ENCODE results near the gene RAB7B.

The RAB7B gene

DNA sequence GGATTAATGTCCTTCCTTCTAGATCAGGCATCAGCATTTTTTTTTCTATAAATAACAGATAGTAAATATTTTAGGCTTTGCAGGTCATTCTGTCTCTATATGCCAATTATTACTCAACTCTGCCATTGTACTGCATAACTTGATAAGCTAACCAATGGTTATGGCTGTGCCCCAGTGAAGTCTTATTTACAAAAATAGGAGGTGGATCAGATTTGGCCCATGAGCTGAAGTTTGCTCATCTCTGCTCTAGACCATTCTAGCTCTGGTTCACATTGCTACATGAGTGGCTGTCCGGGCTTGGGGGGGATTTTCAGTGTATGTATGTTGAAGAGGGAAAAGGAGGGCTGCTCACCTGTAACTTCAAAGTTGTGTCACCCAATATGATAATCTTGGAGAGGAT, 10.1 kb downstream of the RAB7B start:
- DNase-seq, result no peak

- no peak for DNase-seq
These were observed 10.8 kb downstream of the RAB7B start for GRCh38 chr1:205992218-205992882.

DNA sequence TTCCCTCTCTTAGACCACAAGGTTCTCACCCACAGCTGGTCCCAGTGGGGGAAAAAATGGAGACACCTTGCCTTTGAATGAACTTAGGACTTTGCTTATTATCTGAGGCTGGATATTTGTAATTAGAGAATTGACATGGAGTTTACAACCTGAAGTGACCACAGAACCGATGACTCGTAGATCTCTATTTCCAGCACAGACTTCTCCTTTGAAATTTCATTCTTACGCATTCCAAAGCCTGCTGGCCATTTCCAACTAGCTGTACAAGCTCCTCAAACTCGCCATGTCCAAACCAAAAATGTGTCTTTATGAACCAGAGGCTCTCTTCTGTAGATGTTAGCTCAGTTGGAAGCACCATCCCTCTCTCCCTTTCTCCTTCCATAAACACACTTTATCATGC, 12.0 kb downstream of the RAB7B start:
- DNase-seq, result no peak

GRCh38 chr1:205990226-205990625, 13.0 kb downstream of the RAB7B start:
- DNase-seq, result no peak

- no peak for DNase-seq
These were observed 13.4 kb downstream of the RAB7B start for GRCh38 chr1:205989786-205990185.

- DNase-seq, result no peak
These were observed 14.6 kb downstream of the RAB7B start for GRCh38 chr1:205988585-205988995.

DNA sequence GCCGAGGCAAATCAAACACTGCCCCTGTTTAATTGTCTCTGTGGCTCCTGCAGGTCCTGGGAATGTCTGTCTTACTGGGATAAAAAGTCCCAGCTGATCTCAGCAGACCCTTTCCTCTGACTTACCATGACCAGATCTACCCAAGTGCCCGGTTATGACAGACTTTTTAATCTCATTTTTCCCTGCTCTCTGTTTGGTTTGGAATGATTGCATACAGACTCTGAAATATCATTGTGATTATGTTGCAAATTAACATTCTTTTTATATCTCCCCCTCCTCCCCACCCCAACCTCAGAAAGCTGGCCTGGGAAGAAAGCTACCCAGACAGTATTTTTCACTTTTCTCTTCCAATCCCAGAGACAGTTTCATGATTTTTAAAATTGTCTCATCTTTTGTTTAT, 16.3 kb downstream of the RAB7B start:
- no peak for DNase-seq

- peak in 1 of 2 experiments; percentile 7 for DNase-seq
These were observed 16.9 kb downstream of the RAB7B start for GRCh38 chr1:205986292-205986691.

DNA sequence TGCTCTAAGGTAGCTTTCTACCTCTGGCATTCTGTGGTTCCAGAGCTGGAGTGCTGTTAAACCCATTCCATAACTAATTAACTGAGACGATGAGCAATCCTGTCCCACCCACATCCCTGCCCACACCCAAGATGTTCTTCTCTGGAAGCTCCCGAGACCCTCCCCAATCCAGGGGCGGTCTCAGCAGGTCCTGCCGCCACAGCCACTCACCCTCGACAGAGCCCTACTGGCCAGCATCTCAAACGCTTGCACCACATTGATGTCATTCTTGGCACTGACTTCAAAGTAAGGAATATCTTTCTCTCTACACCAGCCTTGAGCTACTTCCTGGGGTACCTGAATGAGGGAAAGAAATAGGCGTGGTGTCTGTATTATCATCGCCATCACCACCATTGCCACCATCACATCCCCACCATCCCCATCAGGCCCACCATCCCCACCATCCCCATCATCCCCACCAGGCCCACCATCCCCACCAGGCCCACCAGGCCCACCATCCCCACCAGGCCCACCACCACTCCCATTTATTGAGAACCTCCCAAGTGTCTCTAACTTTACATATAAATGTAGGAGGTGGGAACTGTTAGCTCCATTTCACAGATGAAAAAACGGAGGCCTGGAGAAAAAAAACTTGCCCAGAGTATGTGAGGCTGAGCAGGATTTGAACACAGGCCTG, 17.7 kb downstream of the RAB7B start:
- no peak for DNase-seq

GRCh38 chr1:205983925-205984725, 19.1 kb downstream of the RAB7B start:
- DNase-seq, result peak; percentile 29 to 49

GRCh38 chr1:205981257-205981656, 21.9 kb downstream of the RAB7B start:
- no peak for DNase-seq

DNA sequence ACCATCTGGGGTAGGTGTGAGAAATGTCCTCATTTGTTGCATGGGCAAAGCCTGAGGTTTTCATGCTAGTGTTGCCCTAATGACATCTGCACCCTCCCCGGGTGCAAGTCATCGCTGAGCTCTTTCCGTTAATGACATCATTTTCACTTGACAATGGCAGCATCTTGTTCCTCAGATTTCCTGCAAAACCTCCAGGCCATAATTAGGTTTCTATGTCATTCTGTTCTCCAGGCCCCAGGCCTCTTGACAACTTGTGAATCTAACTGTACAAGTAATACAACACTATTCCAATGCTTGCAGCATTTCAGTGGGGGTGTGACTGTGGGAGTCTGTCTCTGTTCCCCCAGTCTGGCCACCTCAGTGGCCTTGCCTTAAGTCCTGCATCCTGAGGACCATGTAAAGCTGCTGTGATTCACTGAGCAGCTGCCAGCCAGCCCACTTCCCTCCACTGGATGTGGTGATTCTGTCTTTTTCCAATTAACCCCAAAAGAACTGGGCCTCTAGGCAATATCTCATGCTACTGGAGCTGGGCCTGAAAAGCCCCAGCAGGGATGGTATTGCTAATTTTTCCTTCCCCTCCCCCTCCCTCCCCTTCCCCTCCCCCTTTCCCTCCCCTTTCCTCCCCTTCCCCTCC, 22.8 kb downstream of the RAB7B start:
- no peak for DNase-seq

DNA sequence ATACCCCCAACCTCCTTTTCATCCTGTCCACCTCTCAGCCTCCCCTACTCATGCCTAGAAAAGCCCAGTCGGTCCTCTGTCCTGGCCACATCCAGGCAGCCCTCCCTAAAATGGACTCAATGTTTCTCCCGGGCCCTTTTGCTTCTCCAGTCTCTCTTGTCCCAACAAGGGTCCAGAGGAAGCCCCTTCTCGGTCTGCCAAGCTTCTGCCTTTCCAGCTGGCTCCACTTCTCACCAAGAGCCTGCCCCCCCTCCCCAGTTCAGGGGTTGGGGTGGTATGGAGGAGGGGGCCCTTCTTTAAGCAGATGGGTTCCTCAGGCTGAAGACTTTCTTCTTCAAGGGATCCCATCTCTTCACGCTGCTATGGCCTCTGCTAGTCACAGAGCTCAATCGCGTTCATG, 23.9 kb downstream of the RAB7B start:
- no peak for DNase-seq

DNA sequence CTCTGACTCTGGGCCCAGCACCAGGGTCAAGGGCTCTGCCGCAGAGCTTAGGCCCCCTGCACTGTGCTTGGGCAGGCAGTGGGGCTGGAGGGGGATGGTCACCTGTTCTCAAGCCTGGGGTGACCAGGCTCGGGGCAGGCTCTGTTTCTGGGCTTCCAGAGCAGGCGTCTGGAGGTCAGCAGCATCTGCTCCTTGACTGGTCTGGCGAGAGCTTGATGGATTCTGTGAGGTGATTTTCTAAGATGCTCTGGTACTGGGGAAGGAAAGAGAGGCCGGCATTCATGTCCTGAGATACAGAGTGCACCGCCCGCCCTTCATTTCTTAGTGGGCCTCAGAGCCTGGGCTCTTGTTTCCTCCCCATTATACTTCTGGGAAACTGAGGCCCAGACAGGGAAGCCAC, 24.5 kb downstream of the RAB7B start:
- no peak for DNase-seq

- peak; percentile 76 to 78 for DNase-seq
These were observed 25.7 kb downstream of the RAB7B start for GRCh38 chr1:205977402-205978014.

DNA sequence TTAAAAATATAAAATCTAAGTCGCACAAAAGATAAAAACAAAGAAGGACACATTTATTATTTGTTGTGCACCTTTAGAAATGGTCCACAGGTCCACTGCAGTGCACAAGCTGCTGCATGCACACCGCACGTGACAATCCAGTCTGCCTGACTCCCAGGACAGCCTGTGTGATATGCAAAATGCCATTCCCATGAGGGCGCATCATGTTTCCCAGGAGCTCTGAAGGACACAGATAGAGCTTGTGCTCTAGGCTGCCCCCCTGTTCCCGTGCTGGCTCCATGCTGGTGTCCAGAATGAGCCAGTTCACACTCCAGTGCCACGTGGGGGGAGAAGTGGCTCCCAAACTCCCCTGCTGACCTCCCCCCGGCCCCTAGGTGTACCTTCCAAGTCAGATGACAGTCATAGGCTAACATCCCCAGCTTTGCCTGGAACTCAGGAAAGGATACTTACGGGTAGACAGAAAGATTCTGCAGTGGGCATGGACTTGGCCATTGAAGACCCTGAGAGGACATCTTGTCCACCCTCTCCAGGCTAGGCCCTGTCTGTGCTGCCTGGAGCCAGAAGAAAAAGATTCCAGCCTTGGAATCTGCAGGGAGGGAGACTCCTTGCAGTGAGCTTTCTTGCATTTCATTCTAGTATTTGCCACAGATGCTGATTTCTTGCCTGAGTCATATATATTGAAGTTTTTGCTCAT, 26.3 kb downstream of the RAB7B start:
- DNase-seq, result no peak

DNA sequence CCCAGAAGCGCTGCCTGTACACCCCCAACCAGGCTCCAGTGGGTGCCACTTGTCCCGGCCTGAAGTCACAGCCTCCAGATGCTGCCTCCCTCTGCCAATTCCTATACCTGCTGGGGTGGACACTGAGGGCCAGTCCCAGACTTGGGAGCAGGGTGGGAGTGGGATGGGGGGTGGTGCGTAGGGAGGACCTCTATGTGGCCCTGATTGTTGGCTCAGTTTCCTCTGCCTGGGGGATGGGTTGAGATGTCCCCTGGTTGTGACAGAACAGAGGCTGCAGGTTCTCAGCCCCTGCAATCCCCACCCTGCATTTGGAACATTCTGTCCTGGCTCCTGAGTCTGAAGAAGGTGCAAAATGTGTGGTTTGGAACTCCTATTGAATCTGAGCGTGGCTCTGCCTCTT, 27.2 kb downstream of the RAB7B start:
- no peak for DNase-seq

DNA sequence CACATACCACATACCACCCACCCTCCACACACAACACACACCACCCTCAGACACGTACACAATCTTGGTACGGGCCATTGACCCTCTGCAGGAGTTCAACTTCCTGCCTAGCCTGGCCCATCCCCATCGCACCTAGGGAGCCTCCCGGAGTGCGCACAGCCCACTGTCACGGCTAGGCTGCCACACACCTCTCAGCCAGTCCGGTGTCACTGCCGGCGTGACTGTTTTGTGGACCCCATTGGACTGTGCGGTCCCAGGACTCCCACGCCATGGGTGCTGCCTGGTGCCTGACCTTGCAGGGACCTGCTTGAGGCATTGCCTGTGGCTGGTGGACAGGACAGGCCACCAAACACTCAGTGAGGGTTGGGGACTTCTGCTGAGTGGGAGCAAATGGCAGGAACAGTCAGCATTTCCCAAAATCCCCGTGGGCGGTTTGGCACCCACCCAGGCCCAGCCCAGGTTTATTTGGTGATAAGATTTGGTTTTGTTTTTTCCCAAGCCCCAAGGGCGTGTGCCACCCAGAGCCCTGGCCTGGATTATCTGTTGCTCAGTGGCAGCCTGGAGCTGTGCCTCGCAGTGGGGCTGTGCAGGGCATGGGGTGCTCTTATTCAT, 27.7 kb downstream of the RAB7B start:
- no peak for DNase-seq

DNA sequence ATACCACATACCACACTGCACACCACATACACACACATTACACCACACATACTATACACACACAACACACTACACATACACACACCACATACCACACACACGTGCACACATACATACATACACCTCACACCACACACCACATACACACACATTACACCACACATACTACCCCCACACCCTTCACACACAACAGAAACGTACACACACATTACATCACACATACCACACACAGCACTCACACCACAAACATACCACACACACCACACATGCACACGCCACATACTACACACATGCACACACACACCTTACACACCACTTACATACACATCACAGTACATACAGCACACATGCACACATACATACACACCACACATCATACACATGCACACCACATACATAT, 28.5 kb downstream of the RAB7B start:
- DNase-seq, result no peak

GRCh38 chr1:205973377-205974232, 29.6 kb downstream of the RAB7B start:
- no peak for DNase-seq

Data from AML-193 (cell line).